Activated CD8-positive, alpha-beta T cell treated with anti-CD3 and anti-CD28 coated beads for 36 hours (primary cell): ENCODE measurements around the gene DAGLB. TPM values are rescaled to one million over a fixed set of nuclear protein-coding genes. Genes with fewer than 3 reads are reported as not detected.

Experiments used
- ATAC-seq: fragments of 200-7000 bp; cut with Tn5 transposase; one replicate; pipeline ENCODE4 v1.10.0; 2021; ENCODE audit warnings: mild to moderate bottlenecking, moderate library complexity
- CTCF ChIA-PET: fragments of 350-600 bp; sonication (Branson Sonifier 250); formaldehyde crosslinking; loops from one replicate; lab custom pipeline; 2021; ENCODE audit warnings: antibody characterized with exemption; lab: Charles Lee
- POLR2A ChIA-PET: fragments of 350-600 bp; sonication (Branson Sonifier 250); formaldehyde crosslinking; loops from one replicate; lab custom pipeline; 2021; ENCODE audit warnings: antibody characterized with exemption; lab: Charles Lee
- DNase-seq: peaks from one replicate; pipeline ENCODE4 v3.0.0-alpha.2; 2020
- H3K27ac Mint-ChIP-seq: one replicate; pipeline ENCODE4 v1.8.0; 2021; ENCODE audit warnings: mild to moderate bottlenecking, mixed read lengths
- H3K27me3 Mint-ChIP-seq: one replicate; pipeline ENCODE4 v1.8.0; 2021; ENCODE audit warnings: mixed read lengths
- H3K36me3 Mint-ChIP-seq: one replicate; pipeline ENCODE4 v1.8.0; 2021; ENCODE audit warnings: low read depth, mixed read lengths
- H3K4me1 Mint-ChIP-seq: one replicate; pipeline ENCODE4 v1.8.0; 2021; ENCODE audit warnings: low read depth, mixed read lengths
- H3K4me3 Mint-ChIP-seq: one replicate; pipeline ENCODE4 v1.8.0; 2021; ENCODE audit warnings: mild to moderate bottlenecking, moderate library complexity, mixed read lengths
- H3K9me3 Mint-ChIP-seq: one replicate; pipeline ENCODE4 v1.8.0; 2021; ENCODE audit warnings: mixed read lengths
- CTCF ChIP-seq: fragments of 200-600 bp; IDR thresholded peaks from one replicate; pipeline ENCODE4 v1.8.0; 2022; ENCODE audit warnings: antibody characterized with exemption, mild to moderate bottlenecking
- intact Hi-C: fragments of 100-400 bp; cut with micrococcal nuclease; formaldehyde crosslinking; loops from one replicate; pipeline ENCODE4 v1.10.0; 2022
- total RNA-seq, 2 experiments: library from RNA; stranded (reverse); gene quantifications; one replicate each; pipeline ENCODE4 v1.2.3, GENCODE V29; 2021

DAGLB gene
- total RNA-seq, 2 experiments from 2014 or later = 17.7 to 20.2 TPM

GRCh38 chr7:6422926-6423632 is 24.7 kb downstream of the DAGLB start:
- intact Hi-C loops = no loop called here
- Mint-ChIP-seq H3K4me1 (no peaks in the 10 kb centered on the region), H3K9me3 (no peaks in the 10 kb centered on the region), H3K27me3 (no peaks in the 10 kb centered on the region), H3K4me3 (no peak overlapping the region), H3K27ac (no peak overlapping the region), H3K36me3 (peaks cover 20% of the 10 kb centered on the region)
- no peak for DNase-seq
- ChIA-PET POLR2A (interaction anchor here (0.6 kb wide), 1 partner anchor 84 kb away, joined by 3 read pairs; no protein-coding TSS in a partner anchor), CTCF (no interaction called here)
- no peak for ATAC-seq
- no peak for TF ChIP-seq CTCF

GRCh38 chr7:6422095-6422494 is 25.7 kb downstream of the DAGLB start:
- Mint-ChIP-seq H3K9me3 (no peaks in the 10 kb centered on the region), H3K27ac (no peak overlapping the region), H3K36me3 (peaks cover 22% of the 10 kb centered on the region), H3K4me3 (no peak overlapping the region), H3K4me1 (no peaks in the 10 kb centered on the region), H3K27me3 (no peaks in the 10 kb centered on the region)
- CTCF ChIA-PET = interaction anchor here (1.0 kb wide), 1 partner anchor 30 kb away, joined by 3 read pairs; no protein-coding TSS in a partner anchor
- ATAC-seq (no peak), DNase-seq (no peak)
- no peak for TF ChIP-seq CTCF
- intact Hi-C loops = no loop called here
- POLR2A ChIA-PET = no interaction called here

GRCh38 chr7:6420680-6421079 is 27.1 kb downstream of the DAGLB start:
- no peaks in the 10 kb centered on the region for H3K9me3 Mint-ChIP-seq
- no peak for ATAC-seq
- intact Hi-C loops = no loop called here
- ChIA-PET POLR2A (no interaction called here), CTCF (no interaction called here)
- no peaks in the 10 kb centered on the region for H3K4me1 Mint-ChIP-seq
- DNase-seq = no peak
- no peak overlapping the region for H3K27ac Mint-ChIP-seq
- no peaks in the 10 kb centered on the region for H3K27me3 Mint-ChIP-seq
- peaks cover 27% of the 10 kb centered on the region for H3K36me3 Mint-ChIP-seq
- no peak for TF ChIP-seq CTCF
- no peak overlapping the region for H3K4me3 Mint-ChIP-seq

- H3K9me3 Mint-ChIP-seq = no peaks in the 10 kb centered on the region
- no peaks in the 10 kb centered on the region for H3K4me1 Mint-ChIP-seq
- H3K27ac Mint-ChIP-seq = no peak overlapping the region
- ATAC-seq (no peak), DNase-seq (no peak)
- H3K27me3 Mint-ChIP-seq = no peaks in the 10 kb centered on the region
- H3K36me3 Mint-ChIP-seq = peaks cover 24% of the 10 kb centered on the region
- intact Hi-C loops = no loop called here
- TF ChIP-seq CTCF = no peak
- ChIA-PET POLR2A (no interaction called here), CTCF (no interaction called here)
- no peak overlapping the region for H3K4me3 Mint-ChIP-seq
Measured at GRCh38 chr7:6419310-6419773, 28.4 kb downstream of the DAGLB start.

GRCh38 chr7:6417408-6417807 is 30.3 kb downstream of the DAGLB start:
- no peaks in the 10 kb centered on the region for H3K4me1 Mint-ChIP-seq
- CTCF ChIA-PET = no interaction called here

More at GRCh38 chr7:6417408-6417807, 30.3 kb downstream of the DAGLB start:
- no peak overlapping the region for H3K4me3 Mint-ChIP-seq
- no peak overlapping the region for H3K27ac Mint-ChIP-seq
- POLR2A ChIA-PET = no interaction called here
- TF ChIP-seq CTCF = no peak
- no peak for DNase-seq
- no peak for ATAC-seq
- no peaks in the 10 kb centered on the region for H3K27me3 Mint-ChIP-seq
- H3K9me3 Mint-ChIP-seq = no peaks in the 10 kb centered on the region
- H3K36me3 Mint-ChIP-seq = peaks cover 28% of the 10 kb centered on the region
- intact Hi-C loops = no loop called here
